Tibial nerve (tissue), 4 donors: Measurements from ENCODE around the gene SPRR2D. TPM values are rescaled to one million over a fixed set of nuclear protein-coding genes. Genes with fewer than 3 reads are reported as not detected.

Source experiments
- DNase-seq, 2 donors: peaks; one replicate each; pipeline ENCODE4 v3.0.0-alpha.2; 2019; ENCODE audit warnings: low spot score in 2 of 2
- H3K27ac ChIP-seq, 4 donors: fragments of 200-600 bp; sonication (generic) in 3 of 4; one replicate each; pipeline ENCODE4 v1.5.1; 2017 to 2019; ENCODE audit warnings: mild to moderate bottlenecking in 1 of 4
- H3K27me3 ChIP-seq, 2 donors: fragments of 200-600 bp; sonication (generic) in 1 of 2; one replicate each; pipeline versions ENCODE4 v1.5.1 to v1.6.0; 2017 to 2019
- H3K36me3 ChIP-seq, 3 donors: fragments of 200-600 bp; sonication (generic); one replicate each; pipeline ENCODE4 v1.5.1; 2018 to 2019
- H3K4me1 ChIP-seq, 4 donors: fragments of 200-600 bp; sonication (generic) in 3 of 4; one replicate each; pipeline ENCODE4 v1.5.1; 2017 to 2019
- H3K4me3 ChIP-seq, 4 donors: fragments of 200-600 bp; sonication (generic) in 3 of 4; one replicate each; pipeline ENCODE4 v1.5.1; 2017 to 2019; ENCODE audit warnings: mild to moderate bottlenecking in 1 of 4, moderate library complexity in 1 of 4
- H3K9me3 ChIP-seq, 4 donors: fragments of 200-600 bp; sonication (generic) in 3 of 4; one replicate each; pipeline ENCODE4 v1.5.1; 2017 to 2019
- CTCF ChIP-seq, 5 experiments: fragments of 200-600 bp in 3 of 5; fragments of 450-650 bp in 2 of 5; sonication (generic) in 3 of 5; IDR thresholded peaks; one replicate each; pipeline ENCODE4 v1.5.1; 2016 to 2019; ENCODE audit warnings: antibody characterized with exemption in 5 of 5, mild to moderate bottlenecking in 3 of 5, moderate library complexity in 2 of 5
- EP300 ChIP-seq, 2 donors: sonication (generic); formaldehyde crosslinking; IDR thresholded peaks; one replicate each; pipeline ENCODE4 v1.6.1; 2017; ENCODE audit warnings: antibody characterized with exemption in 2 of 2, mild to moderate bottlenecking in 1 of 2
- POLR2A ChIP-seq, 2 donors: fragments of 450-650 bp; IDR thresholded peaks; one replicate each; pipeline ENCODE4 v1.6.1; 2017; ENCODE audit warnings: antibody characterized with exemption in 2 of 2, mild to moderate bottlenecking in 2 of 2, moderate library complexity in 2 of 2
- WGBS, 2 donors: methylation state at CpG; one replicate each; pipeline ENCODE4 v1.1.5; 2018; 5-methylcytosine and 5-hydroxymethylcytosine counted together
- total RNA-seq, 4 donors: library from RNA; depleted of rRNA; stranded (reverse); fragments of >200 nt; gene quantifications; one replicate each; pipeline ENCODE4 v1.1.0, GENCODE V29; 2016

SPRR2D gene
- total RNA-seq, result not detected

GRCh38 chr1:153040950-153041631 is at the start of gene SPRR2D:
SPRR2D (minus strand) TSS chr1:153041120; CDS start chr1:153040346, 774 bp downstream.
- H3K36me3 ChIP-seq, result no peaks in the 10 kb centered on the region
- no peaks in the 10 kb centered on the region for H3K27me3 ChIP-seq
- no peak within 1 kb of the TSS for H3K27ac ChIP-seq
- TF ChIP-seq CTCF (IDR thresholded peaks at IDR 0.05) (no peak), POLR2A (IDR thresholded peaks at IDR 0.05) (no peak), EP300 (IDR thresholded peaks at IDR 0.05) (no peak)
- no peaks in the 10 kb centered on the region for H3K9me3 ChIP-seq
- no peak within 1 kb of the TSS for H3K4me3 ChIP-seq
- DNase-seq, result no peak
- H3K4me1 ChIP-seq, result no peaks in the 10 kb centered on the region
- WGBS, 2 donors, result 50 to 54% methylated on average over 4 of the region's 4 CpGs

GRCh38 chr1:153087652-153088051 is 46.7 kb upstream of the SPRR2D start:
- whole genome bisulfite sequencing, 2 donors, result 46 to 58% methylated on average over 1 of the region's 1 CpG

GRCh38 chr1:153081736-153082135 is 40.8 kb upstream of the SPRR2D start:
- no peaks in the 10 kb centered on the region for H3K36me3 ChIP-seq
- H3K9me3 ChIP-seq, result peaks cover 0 to 14% (median 0%) of the 10 kb centered on the region in 4 donors
- no peak overlapping the region for H3K4me3 ChIP-seq
- no peak for DNase-seq
- WGBS, 2 donors, result 87 to 89% methylated on average over 3 of the region's 3 CpGs
- H3K27ac ChIP-seq, result no peak overlapping the region
- TF ChIP-seq POLR2A (IDR thresholded peaks at IDR 0.05) (no peak), EP300 (IDR thresholded peaks at IDR 0.05) (no peak)
- no peaks in the 10 kb centered on the region for H3K27me3 ChIP-seq
- H3K4me1 ChIP-seq, result no peaks in the 10 kb centered on the region

More at GRCh38 chr1:153087652-153088051, 46.7 kb upstream of the SPRR2D start:
- Histone ChIP-seq H3K27ac (no peak overlapping the region), H3K9me3 (peaks cover 0 to 5% (median 0%) of the 10 kb centered on the region in 4 donors), H3K36me3 (no peaks in the 10 kb centered on the region), H3K4me1 (no peaks in the 10 kb centered on the region), H3K4me3 (no peak overlapping the region), H3K27me3 (no peaks in the 10 kb centered on the region)
- no peak for DNase-seq
- TF ChIP-seq CTCF (IDR thresholded peaks at IDR 0.05) (no peak), POLR2A (IDR thresholded peaks at IDR 0.05) (no peak), EP300 (IDR thresholded peaks at IDR 0.05) (no peak)

- Histone ChIP-seq H3K27me3 (no peaks in the 10 kb centered on the region), H3K9me3 (no peaks in the 10 kb centered on the region), H3K36me3 (no peaks in the 10 kb centered on the region), H3K27ac (no peak overlapping the region), H3K4me3 (no peak overlapping the region), H3K4me1 (no peaks in the 10 kb centered on the region)
- 73 to 75% methylated on average over 5 of the region's 5 CpGs for WGBS, 2 donors
- TF ChIP-seq EP300 (IDR thresholded peaks at IDR 0.05), result no peak
- TF ChIP-seq CTCF (IDR thresholded peaks at IDR 0.05), result no peak
- no peak for TF ChIP-seq POLR2A (IDR thresholded peaks at IDR 0.05)
- no peak for DNase-seq
Observed at GRCh38 chr1:153072806-153073726, 32.1 kb upstream of the SPRR2D start.

GRCh38 chr1:153071511-153071910 is 30.6 kb upstream of the SPRR2D start, which contains the start of gene SPRR2B:
SPRR2B (minus strand) TSS chr1:153071611; CDS start chr1:153070839, 772 bp downstream.
- H3K36me3 ChIP-seq, result no peaks in the 10 kb centered on the region
- TF ChIP-seq CTCF (IDR thresholded peaks at IDR 0.05), result no peak
- TF ChIP-seq EP300 (IDR thresholded peaks at IDR 0.05), result no peak
- no peak within 1 kb of the TSS for H3K4me3 ChIP-seq
- 85 to 89% methylated on average over 2 of the region's 2 CpGs for WGBS, 2 donors
- no peaks in the 10 kb centered on the region for H3K4me1 ChIP-seq
- H3K9me3 ChIP-seq, result no peaks in the 10 kb centered on the region
- H3K27ac ChIP-seq, result no peak within 1 kb of the TSS
- DNase-seq, result no peak
- H3K27me3 ChIP-seq, result no peaks in the 10 kb centered on the region
